NCI-H2171 treated with DMSO at 0.1 percent for 48 hours (cell line): ENCODE measurements around the gene RCE1.

Experiments
- DNase-seq: peaks from one replicate; lab custom pipeline; 2025; lab: John Stamatoyannopoulos, UW

The RCE1 gene

DNA sequence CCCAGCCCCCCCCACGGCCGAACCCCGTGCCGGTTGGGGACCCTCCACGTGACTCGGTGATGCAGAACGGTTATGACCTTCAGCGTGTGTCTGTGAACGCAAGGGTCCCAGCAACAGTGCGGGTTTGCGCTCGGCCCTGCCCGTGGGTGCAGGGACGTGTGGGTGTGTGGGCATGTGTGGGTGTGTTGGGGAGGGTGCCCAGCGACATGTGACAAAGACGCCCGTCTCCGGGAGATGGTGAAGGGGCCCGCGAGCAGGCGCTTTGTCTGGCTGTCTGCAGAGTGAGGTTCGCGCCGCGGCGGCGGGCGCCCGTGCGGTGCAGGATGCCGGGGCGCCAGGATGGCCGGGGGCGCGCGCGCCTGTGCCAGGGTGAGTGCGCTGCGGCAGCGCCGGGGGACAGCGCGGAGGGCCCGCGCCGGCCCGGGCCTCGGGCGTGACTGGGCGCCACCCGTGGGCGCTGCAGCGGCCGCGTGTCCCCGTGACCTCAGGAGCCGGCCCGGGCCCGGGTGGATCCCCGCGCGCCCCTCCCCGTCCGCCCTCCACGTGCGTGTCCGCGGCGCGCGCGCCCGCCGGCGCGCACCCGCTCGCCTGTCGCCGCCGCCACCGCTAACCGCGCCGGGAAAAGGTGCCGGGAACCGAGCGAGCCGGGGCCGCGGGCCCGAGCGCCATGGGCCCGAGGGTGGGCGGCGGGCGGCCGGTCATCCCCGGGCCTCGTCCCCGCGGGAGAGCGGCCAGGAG, 13.4 kb downstream of the RCE1 start, which contains the start of gene LRFN4:
LRFN4 (plus strand) TSS at position 569 of the 738 bp plus-strand sequence. CDS start 681 bp downstream, outside the sequence.
- DNase-seq, result no peak

DNA sequence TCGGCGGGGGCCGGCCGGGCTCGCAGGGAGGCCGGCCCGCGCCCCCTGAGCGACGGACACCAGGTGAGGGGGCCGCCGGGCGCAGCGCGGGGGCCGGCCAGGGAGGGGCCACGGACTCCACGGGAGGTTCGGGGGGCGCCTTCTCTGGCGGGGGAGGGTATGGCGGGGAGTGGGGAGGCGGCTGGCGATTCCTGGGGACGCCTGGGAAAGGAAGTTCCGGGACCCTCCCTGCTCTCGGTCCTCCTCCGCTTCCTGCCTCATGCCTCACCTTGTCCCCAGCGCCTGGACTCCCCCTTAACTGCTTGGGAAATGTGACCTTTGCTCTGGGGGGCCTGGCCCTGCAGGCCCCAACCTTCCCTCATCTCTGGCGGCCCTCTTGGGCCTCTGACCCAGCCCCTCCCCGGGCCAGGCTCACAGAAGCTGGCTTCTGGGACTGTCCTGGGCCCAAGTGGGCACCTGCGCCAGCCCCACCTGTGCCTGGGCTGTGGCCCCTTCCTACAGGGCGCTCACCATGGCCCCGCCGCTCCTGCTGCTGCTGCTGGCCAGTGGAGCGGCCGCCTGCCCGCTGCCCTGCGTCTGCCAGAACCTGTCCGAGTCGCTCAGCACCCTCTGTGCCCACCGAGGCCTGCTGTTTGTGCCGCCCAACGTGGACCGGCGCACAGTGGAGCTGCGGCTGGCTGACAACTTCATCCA, 14.1 kb downstream of the RCE1 start:
- DNase-seq, result no peak

DNA sequence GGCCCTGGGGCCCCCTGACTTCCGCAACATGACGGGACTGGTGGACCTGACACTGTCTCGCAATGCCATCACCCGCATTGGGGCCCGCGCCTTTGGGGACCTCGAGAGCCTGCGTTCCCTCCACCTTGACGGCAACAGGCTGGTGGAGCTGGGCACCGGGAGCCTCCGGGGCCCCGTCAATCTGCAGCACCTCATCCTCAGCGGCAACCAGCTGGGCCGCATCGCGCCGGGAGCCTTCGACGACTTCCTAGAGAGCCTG, 14.6 kb downstream of the RCE1 start:
- DNase-seq, result no peak

DNA sequence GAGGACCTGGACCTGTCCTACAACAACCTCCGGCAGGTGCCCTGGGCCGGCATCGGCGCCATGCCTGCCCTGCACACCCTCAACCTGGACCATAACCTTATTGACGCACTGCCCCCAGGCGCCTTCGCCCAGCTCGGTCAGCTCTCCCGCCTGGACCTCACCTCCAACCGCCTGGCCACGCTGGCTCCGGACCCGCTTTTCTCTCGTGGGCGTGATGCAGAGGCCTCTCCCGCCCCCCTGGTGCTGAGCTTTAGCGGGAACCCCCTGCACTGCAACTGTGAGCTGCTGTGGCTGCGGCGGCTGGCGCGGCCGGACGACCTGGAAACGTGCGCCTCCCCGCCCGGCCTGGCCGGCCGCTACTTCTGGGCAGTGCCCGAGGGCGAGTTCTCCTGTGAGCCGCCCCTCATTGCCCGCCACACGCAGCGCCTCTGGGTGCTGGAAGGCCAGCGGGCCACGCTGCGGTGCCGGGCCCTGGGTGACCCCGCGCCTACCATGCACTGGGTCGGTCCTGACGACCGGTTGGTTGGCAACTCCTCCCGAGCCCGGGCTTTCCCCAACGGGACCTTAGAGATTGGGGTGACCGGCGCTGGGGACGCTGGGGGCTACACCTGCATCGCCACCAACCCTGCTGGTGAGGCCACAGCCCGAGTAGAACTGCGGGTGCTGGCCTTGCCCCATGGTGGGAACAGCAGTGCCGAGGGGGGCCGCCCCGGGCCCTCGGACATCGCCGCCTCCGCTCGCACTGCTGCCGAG, 15.1 kb downstream of the RCE1 start:
- no peak for DNase-seq

DNA sequence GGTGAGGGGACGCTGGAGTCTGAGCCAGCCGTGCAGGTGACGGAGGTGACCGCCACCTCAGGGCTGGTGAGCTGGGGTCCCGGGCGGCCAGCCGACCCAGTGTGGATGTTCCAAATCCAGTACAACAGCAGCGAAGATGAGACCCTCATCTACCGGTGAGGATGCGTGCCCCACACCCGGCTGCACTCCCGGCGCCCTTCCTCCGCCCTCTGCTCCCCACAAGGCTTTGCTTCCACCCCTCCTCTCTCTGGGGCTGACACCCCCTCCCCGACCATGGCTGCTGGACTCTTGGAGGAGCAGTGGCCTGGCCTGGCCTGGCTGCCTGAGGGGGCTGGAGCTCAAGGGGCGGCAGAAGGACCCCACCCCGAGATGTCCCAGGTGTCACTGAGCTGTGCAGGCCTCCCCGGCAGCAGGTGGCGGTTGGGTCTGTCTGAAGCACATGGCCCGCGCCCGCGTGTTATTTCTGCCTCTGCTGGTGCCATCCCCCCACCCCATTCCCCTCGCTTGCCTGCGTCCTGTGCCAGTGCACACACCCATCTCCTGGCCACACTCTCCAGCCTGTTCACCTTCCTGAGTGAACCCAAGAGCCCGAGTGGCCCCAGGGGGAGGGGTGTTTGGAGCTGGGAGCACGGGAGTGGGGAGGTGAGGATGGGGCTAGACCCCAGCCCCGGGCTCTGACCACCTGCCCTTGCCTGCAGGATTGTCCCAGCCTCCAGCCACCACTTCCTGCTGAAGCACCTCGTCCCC, 15.9 kb downstream of the RCE1 start:
- DNase-seq, result no peak

- DNase-seq, result no peak
These were observed 16.6 kb downstream of the RCE1 start for GRCh38 chr11:66859686-66860448.

DNA sequence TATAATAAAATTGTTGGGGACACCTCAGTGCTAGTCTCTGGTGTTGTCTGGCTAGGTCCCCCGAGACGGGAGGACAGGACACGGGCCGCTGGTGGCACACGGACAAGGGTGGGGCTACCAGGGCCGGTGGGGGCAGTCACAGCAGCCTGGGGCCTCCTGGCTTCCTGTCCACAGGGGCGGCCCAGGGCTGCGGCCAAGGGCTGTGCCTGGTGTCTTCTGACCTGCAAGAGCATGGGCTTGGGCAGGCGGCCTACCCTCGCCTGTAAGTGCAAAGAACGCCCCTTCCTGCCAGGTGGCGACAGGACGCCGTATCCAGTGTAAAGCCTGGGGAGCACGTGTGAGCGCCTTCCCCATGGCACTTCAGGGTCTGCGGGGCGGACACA, 17.2 kb downstream of the RCE1 start:
- no peak for DNase-seq

GRCh38 chr11:66861038-66861773, 18.0 kb downstream of the RCE1 start:
- DNase-seq, result no peak

DNA sequence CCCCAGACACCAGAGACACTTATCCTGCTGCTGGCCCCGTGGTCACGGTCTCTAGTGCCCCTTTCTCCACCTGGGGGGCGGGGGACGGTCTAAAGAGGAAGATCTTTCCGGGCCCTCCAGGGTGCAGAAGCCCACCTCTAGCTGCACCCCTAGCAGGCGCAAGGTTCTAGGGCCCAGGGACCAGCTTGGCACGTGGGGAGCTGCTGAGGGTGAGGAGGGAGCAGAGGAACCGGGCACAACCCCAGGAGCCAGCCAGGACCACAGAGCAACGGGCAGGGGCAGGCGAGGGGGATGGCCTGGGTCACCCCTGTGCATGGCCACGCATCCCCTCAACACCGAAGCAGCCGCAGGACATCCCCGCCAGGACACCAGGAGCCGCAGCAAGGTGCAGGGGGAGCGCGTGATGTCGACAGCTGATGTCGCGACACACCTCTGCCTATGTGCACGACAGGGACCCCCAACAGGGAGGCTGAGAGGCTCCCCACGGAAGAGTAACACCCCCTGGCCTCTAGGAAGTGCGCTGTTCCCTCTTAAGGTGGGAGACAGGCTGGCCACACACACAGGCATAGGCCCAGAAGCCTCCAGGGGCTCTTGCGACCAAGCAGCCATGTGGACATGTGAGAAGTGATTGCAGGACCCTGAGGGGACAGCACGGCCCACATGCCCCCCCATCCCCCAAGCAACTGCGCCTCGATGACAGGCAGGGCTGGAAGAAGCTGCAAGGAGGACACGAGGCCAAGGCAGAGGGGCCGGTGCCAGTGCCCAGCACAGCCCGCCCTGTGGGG, 18.7 kb downstream of the RCE1 start:
- no peak for DNase-seq

- DNase-seq, result no peak
These were observed 19.4 kb downstream of the RCE1 start for GRCh38 chr11:66862559-66863037.

GRCh38 chr11:66863428-66864125, 20.3 kb downstream of the RCE1 start:
- DNase-seq, result no peak

DNA sequence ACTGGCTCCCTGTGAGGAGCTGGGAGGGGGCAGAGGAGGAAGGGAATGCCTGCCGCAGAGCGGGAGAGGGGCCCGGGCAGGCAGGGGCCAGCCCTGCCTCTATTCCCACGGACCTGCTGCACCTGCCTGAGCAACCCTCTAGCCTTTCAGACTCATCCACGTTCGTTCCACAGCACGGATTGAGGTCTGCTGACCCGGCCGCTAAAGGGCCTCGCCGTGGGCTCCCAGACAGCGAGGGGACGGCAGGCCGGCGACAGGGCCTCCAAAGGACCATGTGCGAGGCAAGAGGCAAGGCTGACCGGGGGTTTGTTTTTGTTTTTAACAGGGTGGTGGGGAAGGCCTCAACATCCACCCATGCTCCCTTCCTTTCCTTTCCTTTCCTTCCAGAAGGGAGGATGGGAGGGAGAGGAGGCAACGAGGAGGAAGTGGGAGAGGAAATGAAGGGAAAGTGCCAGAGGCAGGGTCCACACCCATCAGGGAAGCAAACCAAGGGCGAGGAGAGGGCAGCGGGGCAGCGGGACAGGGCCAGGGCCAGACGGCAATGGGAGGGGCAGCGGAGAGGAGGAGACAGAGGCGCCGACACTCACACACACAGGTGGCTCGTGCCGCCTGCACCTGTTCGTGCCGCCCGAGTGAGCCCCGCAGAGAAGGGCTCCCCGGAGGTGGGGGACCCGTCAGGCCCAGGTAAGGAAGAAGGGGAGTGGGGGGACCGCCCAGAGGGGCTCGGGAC, 21.1 kb downstream of the RCE1 start:
- peak; percentile 40 for DNase-seq

- peak; percentile 40 for DNase-seq
These were observed 21.9 kb downstream of the RCE1 start for GRCh38 chr11:66864924-66865697.

DNA sequence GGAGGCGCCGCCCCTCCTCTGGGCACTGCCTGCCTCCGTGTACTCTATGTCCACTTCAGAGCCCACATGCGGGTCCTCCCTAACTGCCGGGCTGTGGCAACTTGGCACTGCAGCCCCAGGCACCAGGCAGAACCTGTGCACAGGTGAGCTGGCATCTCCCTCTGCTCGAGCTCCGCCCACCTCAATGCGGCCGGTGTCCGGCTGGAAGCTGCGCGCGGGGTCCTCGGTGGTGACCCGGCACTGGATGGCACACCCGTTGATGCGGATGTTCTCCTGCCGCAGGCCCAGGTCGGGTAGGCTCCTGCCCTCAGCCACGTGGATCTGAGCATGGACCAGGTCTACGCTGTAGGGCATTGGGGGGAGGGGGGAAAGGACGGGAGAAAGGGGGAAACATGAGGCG, 22.8 kb downstream of the RCE1 start:
- no peak for DNase-seq

DNA sequence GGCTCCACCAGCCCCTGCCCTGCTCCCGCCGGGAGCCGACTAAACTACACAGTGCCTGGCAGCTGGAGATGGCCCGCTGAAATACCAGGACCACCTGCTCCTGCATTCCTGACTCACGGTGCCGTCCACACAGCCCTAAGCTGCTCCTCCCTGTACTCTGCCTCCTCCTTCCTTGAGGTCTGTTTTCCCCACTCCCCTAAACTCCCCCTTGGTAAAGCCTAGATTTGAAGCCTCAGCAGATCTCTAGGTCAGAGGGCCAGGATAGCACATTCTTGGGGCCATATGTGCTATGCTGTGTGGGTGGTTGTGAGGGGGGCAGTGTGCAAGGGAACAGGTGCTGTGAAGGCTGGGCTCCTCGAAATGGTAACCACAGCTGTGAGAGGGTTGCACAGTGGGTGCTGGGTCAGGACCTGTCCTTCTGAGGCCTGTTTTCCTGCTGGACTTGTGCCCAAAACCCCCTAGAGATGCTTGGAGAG, 23.3 kb downstream of the RCE1 start:
- peak; percentile 81 for DNase-seq

- peak; percentile 38 for DNase-seq
These were observed 24.3 kb downstream of the RCE1 start for GRCh38 chr11:66867425-66868040.

- DNase-seq, result no peak
These were observed 25.0 kb downstream of the RCE1 start for GRCh38 chr11:66868082-66868725.
